H1 (cell line): ENCODE results near the gene COL5A2.

ENCODE experiments used
- CTCF ChIP-seq, 3 experiments: IDR thresholded peaks; 1 replicate in 2 of 3; 2 replicates in 1 of 3; pipeline versions ENCODE4 v1.5.1 to v1.6.1; 2011; ENCODE audit warnings: low read length in 3 of 3, mild to moderate bottlenecking in 3 of 3, inconsistent platforms in 2 of 3, low read depth in 1 of 3, moderate library complexity in 1 of 3; ENCODE audit not compliant: insufficient read depth in 1 of 3; ENCODE audit errors: control extremely low read depth in 1 of 3
- EP300 ChIP-seq, 2 experiments: IDR thresholded peaks; 1 replicate in 1 of 2; 2 replicates in 1 of 2; pipeline ENCODE4 v1.6.1; 2011 to 2012; ENCODE audit warnings: low read depth in 2 of 2, low read length in 2 of 2, mild to moderate bottlenecking in 2 of 2, borderline replicate concordance in 1 of 2, inconsistent platforms in 1 of 2, moderate library complexity in 1 of 2
- EZH2 ChIP-seq: fragments of 200-600 bp; sonication (generic); IDR thresholded peaks from 2 replicates; pipeline ENCODE4 v1.7.1; 2012; ENCODE audit warnings: low read depth, mild to moderate bottlenecking, moderate library complexity, low read length, inconsistent platforms; ENCODE audit not compliant: severe bottlenecking

- TF ChIP-seq EZH2 (no peak), CTCF (IDR thresholded peaks at IDR 0.05; ENCODE audit: control extremely low read depth in 1 of 3, insufficient read depth in 1 of 3, low read depth in 1 of 3, low read length in 3 of 3) (no peak), EP300 (IDR thresholded peaks at IDR 0.05; ENCODE audit: borderline replicate concordance in 1 of 2, low read depth in 2 of 2, low read length in 2 of 2) (no peak)
These were observed 3.6 kb downstream of the COL5A2 start for GRCh38 chr2:189175869-189176433.
